BLaER1 (cell line): ENCODE results near the gene ABCC4.
"Not testable (repeated sequence)": the region's sequence is repeated elsewhere in the genome, so short reads cannot be mapped to it uniquely, and the experiment has no call there.

Experiments used
- H3K27ac ChIP-seq: shearing (Covaris generic); formaldehyde crosslinking; 2 replicates; pipeline ENCODE4 v1.8.1; 2022
- H3K27me3 ChIP-seq: shearing (Covaris generic); formaldehyde crosslinking; 2 replicates; pipeline ENCODE4 v1.8.1; 2022
- H3K36me3 ChIP-seq: shearing (Covaris generic); formaldehyde crosslinking; 2 replicates; pipeline ENCODE4 v1.8.1; 2022
- H3K4me1 ChIP-seq: shearing (Covaris generic); formaldehyde crosslinking; 2 replicates; pipeline ENCODE4 v1.8.1; 2022
- H3K4me2 ChIP-seq: shearing (Covaris generic); formaldehyde crosslinking; 2 replicates; pipeline ENCODE4 v1.8.1; 2022
- H3K4me3 ChIP-seq: shearing (Covaris generic); formaldehyde crosslinking; 2 replicates; pipeline ENCODE4 v1.8.1; 2022
- H3K9ac ChIP-seq: shearing (Covaris generic); formaldehyde crosslinking; 2 replicates; pipeline ENCODE4 v1.8.1; 2022
- H3K9me3 ChIP-seq: shearing (Covaris generic); formaldehyde crosslinking; 2 replicates; pipeline ENCODE4 v1.8.1; 2022
- H4K20me1 ChIP-seq: shearing (Covaris generic); formaldehyde crosslinking; 2 replicates; pipeline ENCODE4 v1.8.1; 2022
- Cebpa-rat ChIP-seq: shearing (Covaris generic); IDR thresholded peaks from 2 replicates; pipeline ENCODE4 v1.8.1; 2022

The ABCC4 gene

DNA sequence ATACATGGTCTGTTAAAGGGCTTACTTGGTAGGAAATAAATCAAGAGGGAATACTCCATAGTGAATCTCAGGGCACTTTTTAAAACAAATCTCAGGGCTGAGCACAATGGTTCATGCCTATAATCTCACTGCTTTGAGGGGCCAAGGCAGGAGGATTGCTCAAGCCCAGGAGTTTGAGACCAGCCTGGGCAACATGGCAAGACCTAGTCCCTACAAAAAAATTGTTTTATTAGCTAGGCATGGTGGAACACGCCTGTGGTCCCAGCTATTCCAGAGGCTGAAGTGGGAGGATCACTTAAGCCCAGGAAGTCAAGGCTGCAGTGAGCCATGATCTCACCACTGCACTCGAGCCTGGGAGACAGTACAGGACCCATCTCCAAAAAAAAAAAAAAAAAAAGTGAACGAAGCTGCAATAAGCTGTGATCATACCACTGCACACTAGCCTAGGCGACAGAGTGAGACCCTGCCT is 25.2 kb downstream of the ABCC4 start:
- H3K9ac ChIP-seq, result no peak overlapping the region
- TF ChIP-seq Cebpa-rat, result no peak
- no peaks in the 10 kb centered on the region for H3K27me3 ChIP-seq
- H3K36me3 ChIP-seq, result 0 out of 2 replicates have a peak, but pooled peaks cover 4% of the 10 kb centered on the region
- peaks cover 15% of the 10 kb centered on the region for H3K9me3 ChIP-seq
- H3K4me1 ChIP-seq, result peaks cover 55% of the 10 kb centered on the region
- H4K20me1 ChIP-seq, result peaks cover 22% of the 10 kb centered on the region; the same call in 1 of the 2 replicates
- H3K4me3 ChIP-seq, result no peak overlapping the region
- H3K4me2 ChIP-seq, result peak overlapping the region; percentile 53
- H3K27ac ChIP-seq, result no peak overlapping the region

GRCh38 chr13:95275322-95276036 is 25.8 kb downstream of the ABCC4 start:
- Histone ChIP-seq H3K4me1 (peaks cover 51% of the 10 kb centered on the region), H3K9ac (no peak overlapping the region), H3K9me3 (peaks cover 15% of the 10 kb centered on the region), H3K4me2 (no peak overlapping the region), H4K20me1 (peaks cover 24% of the 10 kb centered on the region; the same call in 1 of the 2 replicates), H3K27ac (no peak overlapping the region), H3K36me3 (0 out of 2 replicates have a peak, but pooled peaks cover 4% of the 10 kb centered on the region), H3K27me3 (no peaks in the 10 kb centered on the region), H3K4me3 (no peak overlapping the region)
- no peak for TF ChIP-seq Cebpa-rat

GRCh38 chr13:95273592-95274132 is 27.6 kb downstream of the ABCC4 start:
- H3K4me2 ChIP-seq, H3K4me3 ChIP-seq, H3K9ac ChIP-seq, H3K27ac ChIP-seq, H3K36me3 ChIP-seq, H3K27me3 ChIP-seq: not testable (repeated sequence)
- Histone ChIP-seq H3K4me1 (peaks cover 43% of the 10 kb centered on the region), H4K20me1 (peaks cover 24% of the 10 kb centered on the region; the same call in 1 of the 2 replicates), H3K9me3 (peaks cover 15% of the 10 kb centered on the region)

DNA sequence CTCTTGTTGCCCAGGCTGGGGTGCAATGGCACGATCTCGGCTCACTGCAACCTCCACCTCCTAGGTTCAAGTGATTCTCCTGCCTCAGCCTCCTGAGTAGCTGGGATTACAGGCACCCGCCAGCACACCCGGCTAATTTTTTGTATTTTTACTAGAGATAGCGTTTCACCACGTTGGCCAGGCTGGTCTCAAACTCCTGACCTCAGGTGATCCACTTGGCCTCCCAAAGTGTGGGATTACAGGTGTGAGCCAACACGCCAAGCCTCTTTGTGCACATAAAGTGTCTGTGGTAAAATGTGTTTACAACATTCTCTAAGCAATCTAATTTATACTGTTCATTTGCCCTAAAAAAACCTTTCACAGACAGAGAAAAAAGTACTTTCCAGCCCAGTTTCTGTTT is 29.2 kb downstream of the ABCC4 start:
- H3K4me1 ChIP-seq, result peaks cover 36% of the 10 kb centered on the region
- peaks cover 22% of the 10 kb centered on the region for H3K9me3 ChIP-seq
- H3K4me2 ChIP-seq, result peak overlapping the region; percentile 49
- peaks cover 20% of the 10 kb centered on the region for H3K36me3 ChIP-seq
- not testable (repeated sequence) for H3K27me3 ChIP-seq, H4K20me1 ChIP-seq, H3K27ac ChIP-seq, H3K4me3 ChIP-seq
- 0 out of 2 replicates have a peak overlapping the region, but pooled peaks have one; percentile 10 for H3K9ac ChIP-seq

DNA sequence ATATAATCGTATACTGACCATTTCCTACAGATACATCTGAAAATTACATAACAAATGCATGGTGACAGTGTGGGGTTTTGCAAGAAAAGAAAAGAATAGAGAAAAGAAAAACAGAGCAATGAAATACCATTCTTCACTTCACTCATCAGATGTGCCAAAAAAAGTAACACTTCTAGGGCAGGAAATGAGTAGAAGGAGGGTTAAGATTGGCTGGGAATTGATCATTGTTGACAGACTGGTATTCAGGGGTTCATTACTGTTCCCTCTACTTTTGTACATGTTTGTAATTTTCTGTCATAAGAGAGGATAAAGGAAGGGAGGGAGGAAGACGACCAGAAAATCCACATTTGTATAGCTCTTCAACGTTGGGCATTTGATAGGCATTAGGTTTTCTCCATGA is 31.5 kb downstream of the ABCC4 start:
- no peak for TF ChIP-seq Cebpa-rat
- Histone ChIP-seq H3K27ac (no peak overlapping the region), H3K36me3 (peaks cover 38% of the 10 kb centered on the region), H3K4me3 (no peak overlapping the region), H3K4me1 (peaks cover 24% of the 10 kb centered on the region), H3K27me3 (no peaks in the 10 kb centered on the region), H3K4me2 (0 out of 2 replicates have a peak overlapping the region, but pooled peaks have one; percentile 30), H4K20me1 (peaks cover 8% of the 10 kb centered on the region; the same call in 1 of the 2 replicates), H3K9ac (no peak overlapping the region), H3K9me3 (peaks cover 22% of the 10 kb centered on the region)

- not testable (repeated sequence) for H3K27me3 ChIP-seq, H3K4me3 ChIP-seq, H3K4me2 ChIP-seq, H3K27ac ChIP-seq, H3K9ac ChIP-seq, H4K20me1 ChIP-seq
- Histone ChIP-seq H3K36me3 (peaks cover 34% of the 10 kb centered on the region), H3K4me1 (peaks cover 24% of the 10 kb centered on the region), H3K9me3 (peaks cover 13% of the 10 kb centered on the region)
Measured at GRCh38 chr13:95268343-95269065, 32.7 kb downstream of the ABCC4 start.

DNA sequence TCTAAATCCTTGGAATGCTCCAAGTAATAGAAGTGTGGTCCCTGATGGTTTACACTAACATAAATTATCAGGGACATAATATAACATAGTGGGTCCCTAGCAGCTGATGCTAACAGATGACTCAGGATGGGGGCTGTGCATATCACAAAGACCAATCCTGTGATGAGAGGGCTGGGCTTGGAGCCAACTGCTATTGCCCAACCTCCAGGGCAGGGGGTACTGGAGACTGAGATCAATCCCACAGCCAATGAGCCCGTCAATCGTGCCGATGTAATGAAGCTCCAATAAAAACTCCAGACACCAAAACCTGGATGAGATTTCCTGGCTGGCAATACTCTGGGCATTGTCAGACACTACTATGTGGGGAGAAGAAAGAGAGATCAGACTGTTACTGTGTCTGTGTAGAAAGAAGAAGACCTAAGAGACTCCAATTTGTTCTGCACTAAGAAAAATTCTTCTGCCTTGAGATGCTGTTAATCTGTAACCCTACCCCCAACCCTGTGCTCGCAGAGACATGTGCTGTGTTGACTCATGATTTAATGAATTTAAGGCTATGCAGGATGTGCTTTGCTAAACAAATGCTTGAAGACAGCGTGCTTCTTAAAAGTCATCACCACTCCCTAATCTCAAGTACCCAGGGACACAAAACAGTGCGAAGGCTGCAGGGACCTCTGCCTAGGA is 33.4 kb downstream of the ABCC4 start:
- peaks cover 8% of the 10 kb centered on the region; the same call in 1 of the 2 replicates for H4K20me1 ChIP-seq

GRCh38 chr13:95264225-95264624 is 37.0 kb downstream of the ABCC4 start:
- Histone ChIP-seq H3K27me3 (no peaks in the 10 kb centered on the region), H3K27ac (no peak overlapping the region), H3K9me3 (peaks cover 7% of the 10 kb centered on the region), H3K4me3 (no peak overlapping the region), H4K20me1 (no peaks in the 10 kb centered on the region), H3K4me2 (no peak overlapping the region), H3K9ac (no peak overlapping the region), H3K36me3 (peaks cover 57% of the 10 kb centered on the region), H3K4me1 (peaks cover 13% of the 10 kb centered on the region)
- peak; percentile 28; the same call in 1 of the 2 replicates for TF ChIP-seq Cebpa-rat

More for the DNA sequence above, 33.4 kb downstream of the ABCC4 start:
- Histone ChIP-seq H3K4me2 (no peak overlapping the region), H3K36me3 (peaks cover 38% of the 10 kb centered on the region), H3K9me3 (peaks cover 7% of the 10 kb centered on the region), H3K27me3 (no peaks in the 10 kb centered on the region), H3K9ac (no peak overlapping the region), H3K4me3 (no peak overlapping the region), H3K27ac (no peak overlapping the region), H3K4me1 (peaks cover 24% of the 10 kb centered on the region)
- TF ChIP-seq Cebpa-rat, result no peak

DNA sequence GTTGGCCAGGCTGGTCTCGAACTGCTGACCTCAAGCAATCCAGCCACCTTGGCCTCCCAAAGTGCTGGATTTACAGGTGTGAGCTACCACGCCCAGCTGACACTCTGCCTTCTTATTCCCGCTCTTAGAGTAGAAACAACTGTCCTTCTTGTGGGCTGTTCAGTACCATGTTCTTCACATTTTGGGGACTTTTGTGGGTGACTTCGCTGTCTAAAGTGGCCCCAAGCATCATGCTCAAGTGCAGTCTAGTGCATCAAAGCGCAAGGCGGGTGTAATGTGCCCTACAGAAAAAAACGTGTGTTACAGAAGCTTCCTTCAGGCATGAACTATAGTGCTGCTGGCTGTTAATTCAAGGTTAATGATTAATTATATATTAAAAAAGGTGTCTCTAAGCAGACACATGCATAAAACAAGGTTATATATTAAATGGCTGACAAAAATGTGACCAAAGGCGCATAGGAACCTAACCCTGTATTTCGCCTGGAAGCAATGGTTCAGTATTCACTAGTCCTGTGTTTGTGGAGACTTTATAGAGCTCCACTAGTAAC is 38.3 kb downstream of the ABCC4 start:
- Histone ChIP-seq H3K36me3 (peaks cover 54% of the 10 kb centered on the region), H3K9ac (no peak overlapping the region), H3K27ac (no peak overlapping the region), H3K9me3 (peaks cover 7% of the 10 kb centered on the region), H4K20me1 (no peaks in the 10 kb centered on the region), H3K4me2 (no peak overlapping the region), H3K27me3 (no peaks in the 10 kb centered on the region), H3K4me3 (no peak overlapping the region), H3K4me1 (peaks cover 13% of the 10 kb centered on the region)
- TF ChIP-seq Cebpa-rat, result no peak
